Stimulated activated memory B cell treated with anti-CD40 and anti-IgM and Interleukin-4, amounts not matched to agents 10 μg/mL and 1 μg/mL and 100 μg/mL, for 72 hours (primary cell): ENCODE results near the gene GPR157.

ENCODE experiments used
- ATAC-seq: fragments of 150-1000 bp; cut with Tn5 transposase; 2 replicates; pipeline ENCODE4 v1.10.0; 2021
- H3K27ac Mint-ChIP-seq: one replicate; pipeline ENCODE4 v1.8.0; 2022; ENCODE audit warnings: mild to moderate bottlenecking, mixed read lengths
- H3K27me3 Mint-ChIP-seq: one replicate; pipeline ENCODE4 v1.8.0; 2022; ENCODE audit warnings: mixed read lengths
- H3K36me3 Mint-ChIP-seq: one replicate; pipeline ENCODE4 v1.8.0; 2022; ENCODE audit warnings: mixed read lengths
- H3K4me1 Mint-ChIP-seq: one replicate; pipeline ENCODE4 v1.8.0; 2022; ENCODE audit warnings: mixed read lengths
- H3K4me3 Mint-ChIP-seq: one replicate; pipeline ENCODE4 v1.8.0; 2022; ENCODE audit warnings: mild to moderate bottlenecking, moderate library complexity, mixed read lengths
- H3K9me3 Mint-ChIP-seq: one replicate; pipeline ENCODE4 v1.8.0; 2022; ENCODE audit warnings: mixed read lengths

Gene GPR157

GRCh38 chr1:9078015-9078751, 50.7 kb downstream of the GPR157 start:
- no peak overlapping the region for H3K4me3 Mint-ChIP-seq
- no peaks in the 10 kb centered on the region for H3K36me3 Mint-ChIP-seq
- H3K27ac Mint-ChIP-seq, result no peak overlapping the region
- peaks cover 40% of the 10 kb centered on the region for H3K27me3 Mint-ChIP-seq
- peaks cover 77% of the 10 kb centered on the region for H3K4me1 Mint-ChIP-seq
- H3K9me3 Mint-ChIP-seq, result peaks cover 2% of the 10 kb centered on the region
- ATAC-seq, result peak; percentile 81

- H3K4me1 Mint-ChIP-seq, result peaks cover 62% of the 10 kb centered on the region
- H3K9me3 Mint-ChIP-seq, result peaks cover 2% of the 10 kb centered on the region
- peak overlapping the region; percentile 80 for H3K27ac Mint-ChIP-seq
- H3K36me3 Mint-ChIP-seq, result no peaks in the 10 kb centered on the region
- ATAC-seq, result peak; percentile 61
- H3K27me3 Mint-ChIP-seq, result peaks cover 20% of the 10 kb centered on the region
- peak overlapping the region; percentile 21 for H3K4me3 Mint-ChIP-seq
Measured at GRCh38 chr1:9075022-9075421, 53.9 kb downstream of the GPR157 start.

- Mint-ChIP-seq H3K27ac (peak overlapping the region; percentile 15), H3K4me1 (peaks cover 58% of the 10 kb centered on the region), H3K4me3 (no peak overlapping the region), H3K27me3 (peaks cover 1% of the 10 kb centered on the region), H3K9me3 (no peaks in the 10 kb centered on the region), H3K36me3 (no peaks in the 10 kb centered on the region)
- no peak for ATAC-seq
Measured at GRCh38 chr1:9073143-9073542, 55.8 kb downstream of the GPR157 start.

GRCh38 chr1:9071554-9072235, 57.2 kb downstream of the GPR157 start:
- no peaks in the 10 kb centered on the region for H3K27me3 Mint-ChIP-seq
- no peak for ATAC-seq

GRCh38 chr1:9070486-9070885, 58.4 kb downstream of the GPR157 start:
- Mint-ChIP-seq H3K27ac (peak overlapping the region; percentile 84), H3K36me3 (no peaks in the 10 kb centered on the region), H3K4me1 (peaks cover 48% of the 10 kb centered on the region), H3K9me3 (no peaks in the 10 kb centered on the region), H3K27me3 (no peaks in the 10 kb centered on the region), H3K4me3 (no peak overlapping the region)
- ATAC-seq, result no peak

More at GRCh38 chr1:9071554-9072235, 57.2 kb downstream of the GPR157 start:
- no peaks in the 10 kb centered on the region for H3K9me3 Mint-ChIP-seq
- no peak overlapping the region for H3K4me3 Mint-ChIP-seq
- no peaks in the 10 kb centered on the region for H3K36me3 Mint-ChIP-seq
- peak overlapping the region; percentile 50 for H3K27ac Mint-ChIP-seq
- peaks cover 60% of the 10 kb centered on the region for H3K4me1 Mint-ChIP-seq

GRCh38 chr1:9069326-9070100, 59.4 kb downstream of the GPR157 start, which contains the start of gene SLC2A5:
Gene SLC2A5 (minus strand): TSS chr1:9069635. CDS start chr1:9069536, 99 bp downstream.
- Mint-ChIP-seq H3K9me3 (no peaks in the 10 kb centered on the region), H3K36me3 (no peaks in the 10 kb centered on the region), H3K27ac (peak within 1 kb of the TSS; percentile 84), H3K27me3 (no peaks in the 10 kb centered on the region), H3K4me3 (peak within 1 kb of the TSS; percentile 73), H3K4me1 (peaks cover 38% of the 10 kb centered on the region)
- ATAC-seq, result peak; percentile 98

GRCh38 chr1:9068981-9069325, 59.9 kb downstream of the GPR157 start:
- no peaks in the 10 kb centered on the region for H3K9me3 Mint-ChIP-seq
- H3K4me3 Mint-ChIP-seq, result peak overlapping the region; percentile 73
- peaks cover 37% of the 10 kb centered on the region for H3K4me1 Mint-ChIP-seq
- peak overlapping the region; percentile 84 for H3K27ac Mint-ChIP-seq
- ATAC-seq, result no peak
- no peaks in the 10 kb centered on the region for H3K36me3 Mint-ChIP-seq
- no peaks in the 10 kb centered on the region for H3K27me3 Mint-ChIP-seq

GRCh38 chr1:9066945-9067807, 61.7 kb downstream of the GPR157 start:
- H3K4me1 Mint-ChIP-seq, result peaks cover 36% of the 10 kb centered on the region
- no peak overlapping the region for H3K4me3 Mint-ChIP-seq
- no peak for ATAC-seq
- H3K27ac Mint-ChIP-seq, result peak overlapping the region; percentile 28
- no peaks in the 10 kb centered on the region for H3K27me3 Mint-ChIP-seq
- no peaks in the 10 kb centered on the region for H3K36me3 Mint-ChIP-seq
- no peaks in the 10 kb centered on the region for H3K9me3 Mint-ChIP-seq

- Mint-ChIP-seq H3K36me3 (no peaks in the 10 kb centered on the region), H3K4me1 (peaks cover 34% of the 10 kb centered on the region), H3K9me3 (no peaks in the 10 kb centered on the region), H3K27ac (no peak overlapping the region), H3K4me3 (no peak overlapping the region), H3K27me3 (no peaks in the 10 kb centered on the region)
- ATAC-seq, result no peak
Measured at GRCh38 chr1:9065213-9065751, 63.6 kb downstream of the GPR157 start.

GRCh38 chr1:9062846-9063245, 66.1 kb downstream of the GPR157 start:
- Mint-ChIP-seq H3K4me1 (peaks cover 22% of the 10 kb centered on the region), H3K27ac (no peak overlapping the region), H3K9me3 (peaks cover 4% of the 10 kb centered on the region), H3K36me3 (no peaks in the 10 kb centered on the region), H3K4me3 (no peak overlapping the region), H3K27me3 (no peaks in the 10 kb centered on the region)
- no peak for ATAC-seq

- H3K27me3 Mint-ChIP-seq, result no peaks in the 10 kb centered on the region
- H3K4me1 Mint-ChIP-seq, result peaks cover 16% of the 10 kb centered on the region
- peaks cover 4% of the 10 kb centered on the region for H3K9me3 Mint-ChIP-seq
- no peak for ATAC-seq
- no peaks in the 10 kb centered on the region for H3K36me3 Mint-ChIP-seq
- H3K4me3 Mint-ChIP-seq, result no peak overlapping the region
- H3K27ac Mint-ChIP-seq, result no peak overlapping the region
Measured at GRCh38 chr1:9062021-9062471, 66.9 kb downstream of the GPR157 start.

- no peaks in the 10 kb centered on the region for H3K36me3 Mint-ChIP-seq
Measured at GRCh38 chr1:9061252-9061960, 67.5 kb downstream of the GPR157 start.

GRCh38 chr1:9059891-9060744, 68.8 kb downstream of the GPR157 start:
- Mint-ChIP-seq H3K27me3 (no peaks in the 10 kb centered on the region), H3K9me3 (peaks cover 4% of the 10 kb centered on the region), H3K4me3 (no peak overlapping the region), H3K27ac (no peak overlapping the region), H3K4me1 (peaks cover 15% of the 10 kb centered on the region), H3K36me3 (no peaks in the 10 kb centered on the region)
- no peak for ATAC-seq

More at GRCh38 chr1:9061252-9061960, 67.5 kb downstream of the GPR157 start:
- H3K4me1 Mint-ChIP-seq, result peaks cover 15% of the 10 kb centered on the region
- no peak overlapping the region for H3K27ac Mint-ChIP-seq
- no peaks in the 10 kb centered on the region for H3K27me3 Mint-ChIP-seq
- H3K9me3 Mint-ChIP-seq, result peaks cover 4% of the 10 kb centered on the region
- no peak for ATAC-seq
- no peak overlapping the region for H3K4me3 Mint-ChIP-seq
